Measurements from ENCODE around the gene NUTM2E.
"Not testable (repeated sequence)": the region's sequence is repeated elsewhere in the genome, so short reads cannot be mapped to it uniquely, and the experiment has no call there.

Gene NUTM2E

DNA sequence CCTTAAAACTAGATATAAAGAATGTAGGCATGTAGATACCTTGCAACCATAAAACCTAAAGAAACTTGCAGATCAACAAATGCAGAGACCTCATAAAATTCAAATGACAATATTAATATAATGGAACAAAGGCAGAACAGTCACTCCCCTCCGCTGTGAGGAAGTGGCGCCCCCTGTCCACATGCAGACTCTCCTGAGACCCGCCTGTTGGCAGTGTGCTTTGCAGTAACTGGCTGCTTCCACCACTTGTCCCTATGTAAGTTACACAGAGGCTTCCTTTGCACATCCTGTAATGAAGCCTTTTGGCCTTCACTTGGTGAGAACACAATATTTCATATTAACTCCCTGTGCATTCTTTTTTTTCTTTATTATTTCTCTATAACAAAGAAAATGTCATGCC is 36.3 kb downstream of the NUTM2E start:
- in situ Hi-C loops (cut with MboI; ENCODE audit: low sequenced_read_pairs): not testable (repeated sequence)

DNA sequence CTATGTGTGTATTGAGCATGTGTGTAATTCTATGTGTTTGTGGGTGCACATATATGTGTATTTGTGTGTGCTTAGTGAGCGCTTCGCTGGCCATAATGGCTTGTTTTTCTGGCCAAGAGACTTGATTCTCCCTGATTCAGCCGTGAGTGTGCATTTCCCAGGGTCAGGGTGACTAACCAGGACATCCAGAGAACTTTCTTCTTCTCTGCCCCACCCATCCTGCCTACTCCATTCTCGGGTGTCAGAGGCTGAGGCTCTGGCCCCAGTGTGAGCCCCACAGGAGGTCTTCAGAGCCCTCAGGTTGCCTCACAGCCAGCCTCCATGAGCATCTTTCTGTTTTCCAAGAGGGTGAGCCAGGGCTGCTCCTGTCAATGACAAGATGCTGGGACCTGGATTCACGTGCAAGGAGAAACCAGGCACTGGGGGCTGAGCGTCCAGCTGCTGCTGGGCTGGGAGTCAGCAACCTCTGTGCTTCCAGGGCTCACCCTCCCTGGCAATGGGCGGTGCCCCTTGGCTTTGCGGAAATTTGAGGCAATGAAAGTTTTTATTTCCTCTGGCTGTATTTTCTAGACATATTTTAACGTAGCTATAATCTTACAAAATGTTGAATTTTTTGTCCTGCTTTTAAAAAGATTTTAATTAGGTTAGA is 40.5 kb downstream of the NUTM2E start:
- in situ Hi-C loops (cut with MboI; ENCODE audit: low sequenced_read_pairs): not testable (repeated sequence)

DNA sequence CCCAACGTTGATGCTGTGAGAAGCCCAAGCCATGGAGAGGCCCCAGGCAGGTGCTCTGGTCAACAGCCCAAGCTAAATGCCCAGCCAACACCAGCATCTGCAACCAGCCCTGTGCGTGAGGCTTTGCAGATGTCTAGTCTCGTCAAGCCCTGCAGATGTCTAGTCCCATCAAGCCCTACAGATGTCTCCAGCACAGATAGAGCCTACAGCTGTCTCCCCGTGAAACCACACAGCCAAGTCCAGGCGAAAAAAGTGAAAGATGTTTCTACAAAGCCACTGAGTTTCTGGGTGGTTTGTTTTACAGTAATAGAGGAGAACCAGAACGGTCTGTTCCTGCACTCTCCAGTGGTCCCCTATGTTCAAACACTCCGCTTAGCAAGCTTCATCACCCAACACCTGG is 41.5 kb downstream of the NUTM2E start:
- in situ Hi-C loops (cut with MboI; ENCODE audit: low sequenced_read_pairs): not testable (repeated sequence)

DNA sequence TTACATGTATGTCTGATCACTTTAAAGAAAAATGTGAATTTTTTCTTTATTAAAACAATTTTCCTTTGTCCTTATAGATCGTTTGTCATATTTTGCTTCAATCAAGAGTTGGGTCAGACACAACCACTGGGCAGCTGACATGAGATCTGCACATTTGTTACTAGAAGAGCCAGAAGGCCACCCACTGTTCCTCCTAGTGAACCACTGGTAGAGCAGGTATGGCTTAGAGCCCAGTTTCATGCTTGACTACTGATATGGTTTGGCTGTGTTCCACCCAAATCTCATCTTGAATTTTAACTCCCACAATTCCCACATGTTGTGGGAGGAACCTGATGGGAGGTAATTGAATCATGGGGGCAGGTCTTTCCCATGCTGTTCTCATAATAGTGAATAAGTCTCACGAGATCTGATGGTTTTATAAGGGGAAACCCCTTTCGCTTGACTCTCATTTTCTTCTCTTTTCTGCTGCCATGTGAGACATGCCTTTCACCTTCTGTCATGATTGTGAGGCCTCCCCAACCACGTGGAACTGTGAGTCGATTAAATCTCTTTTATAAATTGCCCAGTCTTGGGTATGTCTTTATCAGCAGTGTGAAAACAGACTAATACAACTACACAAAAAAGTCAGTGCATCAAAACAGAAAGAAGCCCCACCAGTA is 43.0 kb downstream of the NUTM2E start:
- in situ Hi-C loops (cut with MboI; ENCODE audit: low sequenced_read_pairs): not testable (repeated sequence)

DNA sequence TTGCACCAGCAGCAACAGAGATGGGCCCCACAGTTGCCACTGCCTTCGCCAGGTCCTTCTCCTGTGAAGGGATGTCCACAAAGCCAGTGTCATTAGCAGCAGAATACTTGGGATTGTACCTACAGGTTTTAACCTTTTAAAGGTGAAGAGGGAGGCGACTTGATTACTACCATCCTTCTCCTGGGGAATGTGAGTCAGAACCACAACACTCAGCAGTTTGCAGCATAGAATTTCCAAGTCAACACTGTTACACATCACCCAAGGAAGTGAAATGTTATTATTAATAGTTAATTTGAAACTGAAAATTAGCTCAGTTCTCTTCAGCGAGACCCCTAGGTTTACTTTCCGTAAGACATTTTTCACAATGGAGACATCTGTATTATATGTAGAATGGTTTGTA is 45.2 kb downstream of the NUTM2E start:
- in situ Hi-C loops (cut with MboI; ENCODE audit: low sequenced_read_pairs): not testable (repeated sequence)
